HL-60 (cell line): ENCODE measurements around the gene EXOC6B.

Experiments used
- DNase-seq, 2 experiments: peaks; one replicate each; pipeline ENCODE4 v3.0.0-alpha.2; 2010 to 2020; ENCODE audit warnings: low read depth in 1 of 2, low spot score in 1 of 2
- H3K27ac ChIP-seq: fragments of 250-450 bp; sonication (Bioruptor Pico); replicated peaks from 2 replicates; pipeline ENCODE4 v1.5.1; 2020; ENCODE audit warnings: mild to moderate bottlenecking, moderate library complexity
- H3K27me3 ChIP-seq: fragments of 250-450 bp; sonication (Bioruptor Pico); 2 replicates; pipeline ENCODE4 v1.5.1; 2021; ENCODE audit warnings: mild to moderate bottlenecking, moderate library complexity; ENCODE audit not compliant: insufficient read depth, poor library complexity, severe bottlenecking
- H3K4me3 ChIP-seq: replicated peaks from 2 replicates; pipeline ENCODE4 v1.5.1; 2011; ENCODE audit warnings: mild to moderate bottlenecking, control low read depth, low read length; ENCODE audit not compliant: insufficient read depth
- CTCF ChIP-seq: IDR thresholded peaks from one replicate; pipeline ENCODE4 v1.5.1; 2011; ENCODE audit warnings: low read length, control low read depth, inconsistent platforms; ENCODE audit not compliant: insufficient read depth
- GABPA ChIP-seq: IDR thresholded peaks from 2 replicates; pipeline ENCODE4 v1.6.1; 2012; ENCODE audit warnings: low read depth
- POLR2AphosphoS5 ChIP-seq: IDR thresholded peaks from 2 replicates; pipeline ENCODE4 v1.6.1; 2012; ENCODE audit warnings: low read depth
- REST ChIP-seq: IDR thresholded peaks from 2 replicates; pipeline ENCODE4 v1.6.1; 2012; ENCODE audit warnings: low read depth; ENCODE audit not compliant: insufficient replicate concordance
- SPI1 ChIP-seq: IDR thresholded peaks from 2 replicates; pipeline ENCODE4 v1.6.1; 2012; ENCODE audit warnings: low read depth, mild to moderate bottlenecking, borderline replicate concordance

EXOC6B gene

DNA sequence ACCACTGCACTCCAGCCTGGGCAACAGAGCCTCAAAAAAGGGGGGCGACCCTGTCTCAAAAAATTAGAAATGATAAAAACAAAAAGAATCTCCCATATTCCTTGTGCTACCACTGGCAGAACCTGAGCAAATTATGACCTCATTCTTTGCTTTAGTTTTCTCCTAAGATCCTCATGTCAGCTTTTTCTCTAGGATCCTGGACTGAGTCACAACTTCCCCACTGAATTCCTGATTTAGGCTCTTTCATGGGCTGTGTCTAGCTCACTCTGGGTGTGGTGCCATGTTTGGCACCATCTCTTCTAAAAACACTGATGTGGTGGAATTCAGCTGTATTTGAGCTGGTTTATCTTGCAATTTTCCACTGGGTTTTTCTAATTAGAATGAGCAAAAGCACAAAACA lies 37.1 kb downstream of the EXOC6B start:
- no peak for DNase-seq
- TF ChIP-seq CTCF = no peak
- Histone ChIP-seq H3K4me3 (no peak overlapping the region), H3K27me3 (no peaks in the 10 kb centered on the region), H3K27ac (no peak overlapping the region)

GRCh38 chr2:72785517-72785916 lies 40.3 kb downstream of the EXOC6B start:
- H3K27me3 ChIP-seq = no peaks in the 10 kb centered on the region
- no peak overlapping the region for H3K4me3 ChIP-seq
- TF ChIP-seq GABPA = no peak
- no peak for TF ChIP-seq REST
- no peak for TF ChIP-seq POLR2AphosphoS5
- TF ChIP-seq SPI1 = no peak
- no peak for TF ChIP-seq CTCF
- DNase-seq = no peak
- H3K27ac ChIP-seq = no peak overlapping the region

GRCh38 chr2:72782520-72782919 lies 43.3 kb downstream of the EXOC6B start:
- TF ChIP-seq GABPA = no peak
- no peak for TF ChIP-seq CTCF
- no peak for TF ChIP-seq REST
- TF ChIP-seq SPI1 = no peak
- no peak for TF ChIP-seq POLR2AphosphoS5

GRCh38 chr2:72781480-72781879 lies 44.4 kb downstream of the EXOC6B start:
- Histone ChIP-seq H3K4me3 (no peak overlapping the region), H3K27ac (no peak overlapping the region), H3K27me3 (no peaks in the 10 kb centered on the region)
- DNase-seq = no peak
- TF ChIP-seq CTCF (no peak), REST (no peak), GABPA (no peak), POLR2AphosphoS5 (no peak), SPI1 (no peak)

More at GRCh38 chr2:72782520-72782919, 43.3 kb downstream of the EXOC6B start:
- Histone ChIP-seq H3K4me3 (no peak overlapping the region), H3K27ac (no peak overlapping the region), H3K27me3 (no peaks in the 10 kb centered on the region)
- no peak for DNase-seq
